GM20000 (cell line): ENCODE results near the gene STMN3.
"Not testable (repeated sequence)": the region's sequence is repeated elsewhere in the genome, so short reads cannot be mapped to it uniquely, and the experiment has no call there.

Experiments
- DNase-seq: peaks from one replicate; pipeline ENCODE4 v3.0.0; 2012; ENCODE audit warnings: low spot score
- CTCF ChIP-seq: IDR thresholded peaks from 2 replicates; pipeline ENCODE4 v1.5.1; 2012; ENCODE audit warnings: mild to moderate bottlenecking, control low read depth; ENCODE audit errors: extremely low read depth, missing control alignments

STMN3 gene

GRCh38 chr20:63602321-63602720, 50.9 kb downstream of the STMN3 start:
- DNase-seq = no peak
- TF ChIP-seq CTCF = no peak

- not testable (repeated sequence) for DNase-seq
These were observed 51.5 kb downstream of the STMN3 start for GRCh38 chr20:63601679-63602078.

GRCh38 chr20:63599396-63600050, 53.7 kb downstream of the STMN3 start:
- no peak for DNase-seq
- no peak for TF ChIP-seq CTCF

GRCh38 chr20:63598479-63599395, 54.5 kb downstream of the STMN3 start:
- TF ChIP-seq CTCF = no peak
- no peak for DNase-seq

- TF ChIP-seq CTCF = no peak
- DNase-seq = no peak
These were observed 55.4 kb downstream of the STMN3 start for GRCh38 chr20:63597651-63598478.

- TF ChIP-seq CTCF = no peak
- DNase-seq = no peak
These were observed 56.8 kb downstream of the STMN3 start for GRCh38 chr20:63596423-63596822.

- TF ChIP-seq CTCF = no peak
- DNase-seq = no peak
These were observed 57.7 kb downstream of the STMN3 start for GRCh38 chr20:63595416-63596127.
